ENCODE measurements around the gene TOPAZ1. TPM values are rescaled to one million over a fixed set of nuclear protein-coding genes. Genes with fewer than 3 reads are reported as not detected.

Gene TOPAZ1
- total RNA-seq: not detected

GRCh38 chr3:44241706-44242105 is at the start of gene TOPAZ1:
TOPAZ1 (plus strand) TSS chr3:44241886; CDS start chr3:44242054, 168 bp downstream.
- no peaks in the 10 kb centered on the region for H3K27me3 ChIP-seq
- WGBS: 83% methylated on average over 10 of the region's 35 CpGs
- H3K4me3 ChIP-seq: no peak within 1 kb of the TSS
- no peak within 1 kb of the TSS for H3K27ac ChIP-seq
- TF ChIP-seq EP300 (IDR thresholded peaks at IDR 0.05) (no peak), POLR2AphosphoS5 (IDR thresholded peaks at IDR 0.05) (no peak), CTCF (IDR thresholded peaks at IDR 0.05) (no peak), POLR2A (IDR thresholded peaks at IDR 0.05) (no peak)
- no peaks in the 10 kb centered on the region for H3K9me3 ChIP-seq
- no peaks in the 10 kb centered on the region for H3K4me1 ChIP-seq
- DNase-seq (ENCODE audit: low spot score in 2 of 2): no peak
- no peaks in the 10 kb centered on the region for H3K36me3 ChIP-seq

- DNase-seq (ENCODE audit: low spot score in 2 of 2): peak; percentile 68 to 82
Observed at GRCh38 chr3:44198284-44199269, 43.1 kb upstream of the TOPAZ1 start.

GRCh38 chr3:44206261-44206660 is 35.4 kb upstream of the TOPAZ1 start:
- TF ChIP-seq POLR2AphosphoS5 (IDR thresholded peaks at IDR 0.05) (no peak), EP300 (IDR thresholded peaks at IDR 0.05) (no peak)
- 100% methylated on average over 2 of the region's 4 CpGs for WGBS
- DNase-seq (ENCODE audit: low spot score in 2 of 2): no peak

More at GRCh38 chr3:44198284-44199269, 43.1 kb upstream of the TOPAZ1 start:
- H3K27ac ChIP-seq: no peak overlapping the region
- no peak for TF ChIP-seq POLR2A (IDR thresholded peaks at IDR 0.05)
- TF ChIP-seq CTCF (IDR thresholded peaks at IDR 0.05): peak; percentile 62 to 72
- H3K27me3 ChIP-seq: peaks cover 16% of the 10 kb centered on the region
- no peaks in the 10 kb centered on the region for H3K36me3 ChIP-seq
- H3K4me1 ChIP-seq: no peaks in the 10 kb centered on the region
- H3K9me3 ChIP-seq: no peaks in the 10 kb centered on the region
- WGBS: 10% methylated on average over 15 of the region's 15 CpGs
- no peak overlapping the region for H3K4me3 ChIP-seq

GRCh38 chr3:44206862-44207652 is 34.6 kb upstream of the TOPAZ1 start:
- WGBS: 72% methylated on average over 11 of the region's 11 CpGs
- Histone ChIP-seq H3K9me3 (no peaks in the 10 kb centered on the region), H3K27ac (no peak overlapping the region), H3K4me1 (no peaks in the 10 kb centered on the region), H3K36me3 (no peaks in the 10 kb centered on the region), H3K4me3 (no peak overlapping the region), H3K27me3 (peaks cover 4% of the 10 kb centered on the region)
- no peak for DNase-seq (ENCODE audit: low spot score in 2 of 2)
- TF ChIP-seq POLR2A (IDR thresholded peaks at IDR 0.05) (no peak), EP300 (IDR thresholded peaks at IDR 0.05) (no peak), CTCF (IDR thresholded peaks at IDR 0.05) (no peak), POLR2AphosphoS5 (IDR thresholded peaks at IDR 0.05) (no peak)

More at GRCh38 chr3:44206261-44206660, 35.4 kb upstream of the TOPAZ1 start:
- H3K27me3 ChIP-seq: peaks cover 6% of the 10 kb centered on the region
- no peak overlapping the region for H3K4me3 ChIP-seq
- no peaks in the 10 kb centered on the region for H3K36me3 ChIP-seq
- H3K9me3 ChIP-seq: no peaks in the 10 kb centered on the region
- no peak overlapping the region for H3K27ac ChIP-seq
- H3K4me1 ChIP-seq: no peaks in the 10 kb centered on the region

- no peak for DNase-seq (ENCODE audit: low spot score in 2 of 2)
- H3K4me1 ChIP-seq: no peaks in the 10 kb centered on the region
- H3K9me3 ChIP-seq: no peaks in the 10 kb centered on the region
- no peak overlapping the region for H3K27ac ChIP-seq
- no peaks in the 10 kb centered on the region for H3K36me3 ChIP-seq
- peaks cover 4% of the 10 kb centered on the region for H3K27me3 ChIP-seq
- WGBS: 45% methylated on average over 1 of the region's 1 CpG
- no peak overlapping the region for H3K4me3 ChIP-seq
- no peak for TF ChIP-seq POLR2A (IDR thresholded peaks at IDR 0.05)
- no peak for TF ChIP-seq CTCF (IDR thresholded peaks at IDR 0.05)
Observed at GRCh38 chr3:44208086-44208485, 33.6 kb upstream of the TOPAZ1 start.

All from suprapubic skin (tissue), 4 donors.